ELR (cell line): ENCODE measurements around the gene DNMT1.
"Not testable (repeated sequence)": the region's sequence is repeated elsewhere in the genome, so short reads cannot be mapped to it uniquely, and the experiment has no call there.

Experiments
- DNase-seq: peaks from one replicate; pipeline ENCODE4 v3.0.0-alpha.2; 2015; ENCODE audit warnings: low read depth

Gene DNMT1

DNA sequence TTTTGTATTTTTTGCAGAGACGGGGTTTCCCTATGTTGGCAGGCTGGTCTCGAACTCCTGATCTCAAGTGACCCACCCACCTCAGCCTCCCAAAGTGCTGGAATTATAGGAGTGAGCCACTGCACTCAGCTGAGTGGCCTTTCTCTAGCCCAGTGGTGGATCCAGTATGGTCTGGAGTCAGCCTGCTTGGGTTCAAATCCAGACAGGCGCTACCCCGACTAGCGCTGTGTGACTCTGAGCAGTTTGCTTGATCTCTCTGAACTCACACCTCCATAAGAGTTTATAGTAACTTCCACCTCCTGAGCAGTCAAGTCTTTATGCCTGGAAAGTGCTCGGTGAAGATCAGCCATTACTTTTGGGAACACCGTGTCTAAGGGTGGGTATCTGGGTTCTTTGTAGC lies 25.9 kb upstream of the DNMT1 start:
- DNase-seq, result no peak

DNA sequence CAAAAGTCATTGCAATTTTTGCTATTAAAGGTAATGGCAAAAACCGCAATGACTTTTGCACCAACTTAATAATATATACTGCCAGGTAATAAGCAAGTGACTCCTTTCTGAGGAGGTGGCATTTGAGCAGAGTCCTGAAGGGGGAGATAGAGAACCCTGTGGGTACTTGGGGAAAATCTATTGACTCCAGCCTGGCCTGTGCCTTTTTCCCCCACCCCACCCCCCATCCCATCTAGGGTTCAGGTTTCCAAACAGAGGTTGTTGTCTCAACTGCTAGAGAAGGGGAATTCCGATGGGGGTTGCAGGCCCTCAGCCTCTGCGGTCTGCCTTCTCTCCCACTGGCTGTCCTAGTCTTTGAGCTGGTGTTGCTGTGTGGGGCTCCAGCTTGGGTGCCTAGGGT lies 24.9 kb upstream of the DNMT1 start:
- peak; percentile 46 for DNase-seq

DNA sequence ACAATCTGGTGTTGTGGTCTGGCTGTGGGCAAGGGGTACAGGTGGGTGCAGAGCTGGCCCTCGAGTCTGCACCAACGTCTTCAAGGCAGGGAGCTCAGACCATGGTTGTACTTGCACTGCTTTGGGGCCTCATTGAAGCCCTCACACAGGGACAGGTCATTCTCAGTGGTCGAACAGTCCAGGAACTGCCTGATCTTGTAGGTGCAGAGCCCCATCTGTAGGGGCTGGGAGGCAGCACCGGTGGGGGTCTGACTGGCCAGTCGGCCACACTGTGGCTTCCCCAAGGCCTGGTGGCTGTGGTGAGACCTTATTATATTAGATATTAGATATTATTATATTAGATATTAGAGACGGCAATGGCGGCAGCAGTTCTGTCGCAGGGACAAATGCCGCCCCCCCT lies 22.3 kb upstream of the DNMT1 start:
- DNase-seq, result no peak

DNA sequence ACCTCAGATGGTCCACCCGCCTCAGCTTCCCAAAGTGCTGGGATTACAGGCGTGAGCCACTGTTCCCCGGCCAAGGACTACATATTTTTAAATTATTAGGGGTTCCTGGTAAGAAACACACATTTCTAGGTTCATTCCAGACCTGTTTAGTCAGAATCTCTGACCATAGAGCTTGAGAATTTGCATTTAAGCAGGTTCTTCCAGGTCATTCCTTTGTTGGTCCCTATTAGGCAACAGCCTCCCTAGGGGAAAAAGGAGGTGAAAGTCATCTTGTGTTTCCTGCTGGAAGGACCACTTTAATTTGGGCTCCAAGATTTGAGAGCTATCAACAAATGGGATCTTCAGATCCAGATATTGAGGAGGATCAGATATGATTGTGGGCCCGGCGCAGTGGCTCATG lies 20.0 kb upstream of the DNMT1 start:
- peak; percentile 66 for DNase-seq

DNA sequence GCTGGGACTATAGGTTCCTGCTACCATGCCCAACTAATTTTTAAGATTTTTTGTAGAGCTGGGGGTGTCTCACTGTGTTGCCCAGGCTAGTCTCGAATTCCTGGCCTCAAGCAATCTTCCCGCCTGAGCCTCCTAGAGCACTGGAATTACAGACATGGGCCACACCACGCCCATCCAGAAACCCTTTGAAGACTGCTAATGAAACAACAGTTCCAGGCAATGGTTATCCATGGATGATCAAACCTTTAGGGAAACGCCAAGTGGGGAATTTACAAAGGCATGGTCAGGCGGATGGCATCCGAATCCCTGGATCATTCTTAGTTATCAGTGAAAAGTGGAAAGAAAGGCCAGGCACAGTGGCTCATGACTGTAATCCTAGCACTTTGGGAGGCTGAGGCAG lies 16.9 kb upstream of the DNMT1 start:
- DNase-seq, result no peak

DNA sequence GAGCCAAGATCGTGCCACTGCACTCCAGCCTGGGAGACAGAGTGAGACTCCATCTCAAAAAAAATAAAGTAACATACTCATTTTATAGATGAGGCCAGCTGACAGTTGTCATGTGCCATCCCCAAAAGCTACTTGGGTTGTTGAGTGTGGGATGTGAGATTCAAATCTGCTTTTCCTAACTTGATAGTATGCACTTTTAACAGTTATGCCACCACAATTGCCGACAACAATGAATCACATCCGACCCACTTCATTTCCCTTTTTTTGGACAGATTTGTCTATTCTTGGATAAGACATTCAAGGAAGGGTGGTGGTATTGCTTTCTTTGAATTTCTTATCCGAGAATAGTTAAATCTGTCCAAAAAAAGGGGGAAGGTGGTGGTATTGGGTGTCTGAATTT lies 16.3 kb upstream of the DNMT1 start:
- no peak for DNase-seq

DNA sequence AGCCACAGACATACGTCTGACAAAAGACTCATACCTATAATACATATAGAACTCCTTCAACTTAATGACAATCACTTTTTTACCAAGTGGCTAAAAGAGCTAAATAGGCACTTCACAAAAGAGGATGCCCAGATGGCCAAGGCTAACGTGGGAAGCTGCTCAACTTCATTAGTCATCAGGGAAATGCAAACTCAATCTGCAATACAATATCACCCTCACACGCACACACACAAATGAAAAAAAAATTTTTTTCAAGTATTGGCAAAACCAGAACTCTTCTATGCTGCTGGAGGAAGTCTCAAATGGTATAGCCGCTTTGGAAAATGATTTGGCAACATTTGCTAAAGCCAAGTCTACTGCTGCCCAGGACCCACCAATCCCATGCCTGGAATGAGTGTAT lies 14.6 kb upstream of the DNMT1 start:
- DNase-seq, result peak; percentile 81

DNA sequence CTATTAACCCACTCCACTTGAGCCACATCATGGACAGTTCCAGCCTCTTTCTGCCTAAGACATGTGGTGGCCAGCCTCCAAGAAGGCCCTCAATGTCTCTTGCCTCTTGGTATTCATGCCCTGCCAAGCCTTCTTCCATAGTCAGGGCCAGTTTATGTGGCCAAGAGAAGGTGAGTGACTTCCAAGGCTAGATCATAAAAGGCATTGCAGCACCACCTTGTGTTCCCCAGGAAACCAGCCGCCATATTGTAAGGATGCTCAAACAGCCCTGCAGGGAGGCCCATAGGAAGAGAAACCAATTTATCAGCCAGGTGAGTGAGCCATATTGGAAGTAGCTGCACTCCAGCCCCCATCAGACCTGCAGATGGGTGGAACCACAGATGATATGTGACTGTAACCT lies 12.3 kb upstream of the DNMT1 start:
- DNase-seq, result no peak

DNA sequence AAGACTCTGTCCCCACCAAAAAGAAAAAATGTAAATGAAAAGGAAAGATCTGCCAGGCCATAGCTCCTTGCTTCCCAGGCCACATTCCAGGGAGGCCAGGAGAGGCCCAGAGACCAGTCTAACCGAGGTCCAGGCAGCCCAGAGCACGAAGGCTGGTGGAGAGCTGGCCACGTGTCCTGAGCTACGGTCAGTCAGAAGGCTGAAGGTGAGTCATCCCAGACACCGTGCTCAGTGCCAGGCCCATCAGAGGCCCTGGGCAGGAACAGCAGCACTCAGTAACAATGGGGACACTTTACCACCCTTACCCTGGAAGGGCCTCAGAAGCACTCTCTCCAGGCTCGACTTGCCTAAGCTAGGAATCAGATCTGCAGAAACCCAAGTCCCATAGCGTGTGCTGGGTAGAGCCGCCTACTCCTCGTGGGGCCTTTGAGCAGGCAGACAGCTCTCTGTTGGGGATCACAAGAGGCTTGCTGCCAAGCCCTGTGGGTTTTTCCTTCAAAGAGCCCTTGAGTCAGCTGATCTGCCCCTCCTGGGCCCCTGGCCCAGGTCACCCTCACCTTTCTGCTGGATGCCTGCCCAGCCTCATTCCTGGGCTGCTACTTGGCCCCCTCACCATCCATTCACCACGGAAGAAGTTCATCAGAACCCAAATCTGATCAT lies 11.6 kb upstream of the DNMT1 start:
- DNase-seq, result peak; percentile 79

DNA sequence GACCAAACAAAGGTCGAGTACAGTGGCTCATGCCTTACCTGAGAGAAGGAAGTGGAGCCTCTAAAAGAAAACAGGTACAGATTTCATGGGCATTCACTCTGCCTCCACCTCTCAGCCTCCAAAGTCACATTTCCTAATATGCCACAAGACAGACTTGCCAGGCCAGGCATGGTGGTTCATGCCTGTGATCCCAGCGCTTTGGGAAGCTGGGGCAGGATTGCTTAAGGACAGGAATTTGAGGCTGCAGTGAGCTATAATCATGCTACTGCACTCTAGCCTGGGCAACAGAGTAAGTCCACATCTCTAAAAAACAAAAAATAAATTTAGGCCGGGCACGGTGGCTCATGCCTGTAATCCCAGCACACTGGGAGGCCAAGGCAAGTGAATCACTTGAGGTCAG lies 10.9 kb upstream of the DNMT1 start:
- no peak for DNase-seq

DNA sequence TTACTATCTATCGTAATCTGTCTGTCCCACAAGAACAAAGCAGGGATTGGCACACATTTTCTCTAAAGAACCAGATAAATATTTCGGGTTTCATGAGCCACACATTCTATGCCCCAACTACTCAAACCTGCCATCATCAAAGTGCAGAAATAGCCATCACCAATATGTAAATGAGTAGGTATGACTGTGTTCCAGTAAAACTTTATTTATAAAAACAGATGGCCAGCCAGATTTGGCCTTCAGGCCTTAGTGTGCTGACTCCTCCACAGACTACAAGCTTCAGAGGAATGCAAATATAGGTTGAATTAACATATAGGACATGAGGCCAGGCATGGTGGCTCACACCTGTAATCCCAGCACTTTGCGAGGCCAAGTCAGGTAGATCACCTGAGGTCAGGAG lies 8.9 kb upstream of the DNMT1 start:
- no peak for DNase-seq

DNA sequence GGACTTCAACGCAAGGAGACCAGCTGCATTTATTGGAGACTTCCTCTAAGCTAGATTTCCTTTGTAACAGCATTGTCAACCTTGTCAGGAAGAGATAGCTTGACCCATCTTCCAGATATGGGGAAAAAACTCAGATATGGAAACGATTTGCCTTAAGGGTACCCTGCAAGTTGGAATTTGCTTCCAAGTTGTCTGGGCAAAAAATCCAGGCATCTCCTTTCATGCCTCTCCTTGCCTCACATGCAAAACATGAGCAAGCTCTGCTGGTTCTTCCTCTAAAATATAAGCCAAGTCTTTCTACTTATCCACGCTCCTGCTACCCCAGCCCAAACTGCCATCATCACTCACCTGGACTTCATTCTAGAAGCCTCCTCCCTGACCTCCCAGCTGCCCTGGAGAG lies 6.4 kb upstream of the DNMT1 start:
- DNase-seq, result no peak

DNA sequence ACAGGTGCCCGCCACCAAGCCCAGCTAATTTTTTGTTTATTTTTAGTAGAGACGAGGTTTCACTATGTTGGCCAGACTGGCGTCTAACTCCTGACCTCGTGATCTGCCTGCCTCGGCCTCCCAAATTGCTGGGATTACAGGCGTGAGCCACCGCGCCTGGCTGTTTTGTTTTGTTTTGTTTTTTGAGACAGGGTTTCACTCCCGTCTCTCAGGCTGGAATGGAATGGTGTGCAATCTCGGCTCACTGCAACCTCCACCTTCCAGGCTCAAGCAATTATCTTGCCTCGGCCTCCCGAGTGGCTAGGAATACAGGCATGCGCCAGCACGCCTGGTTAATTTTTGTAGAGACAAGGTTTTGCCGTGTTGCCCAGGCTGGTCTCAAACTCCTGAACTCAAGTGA lies 5.3 kb upstream of the DNMT1 start:
- DNase-seq, result not testable (repeated sequence)

DNA sequence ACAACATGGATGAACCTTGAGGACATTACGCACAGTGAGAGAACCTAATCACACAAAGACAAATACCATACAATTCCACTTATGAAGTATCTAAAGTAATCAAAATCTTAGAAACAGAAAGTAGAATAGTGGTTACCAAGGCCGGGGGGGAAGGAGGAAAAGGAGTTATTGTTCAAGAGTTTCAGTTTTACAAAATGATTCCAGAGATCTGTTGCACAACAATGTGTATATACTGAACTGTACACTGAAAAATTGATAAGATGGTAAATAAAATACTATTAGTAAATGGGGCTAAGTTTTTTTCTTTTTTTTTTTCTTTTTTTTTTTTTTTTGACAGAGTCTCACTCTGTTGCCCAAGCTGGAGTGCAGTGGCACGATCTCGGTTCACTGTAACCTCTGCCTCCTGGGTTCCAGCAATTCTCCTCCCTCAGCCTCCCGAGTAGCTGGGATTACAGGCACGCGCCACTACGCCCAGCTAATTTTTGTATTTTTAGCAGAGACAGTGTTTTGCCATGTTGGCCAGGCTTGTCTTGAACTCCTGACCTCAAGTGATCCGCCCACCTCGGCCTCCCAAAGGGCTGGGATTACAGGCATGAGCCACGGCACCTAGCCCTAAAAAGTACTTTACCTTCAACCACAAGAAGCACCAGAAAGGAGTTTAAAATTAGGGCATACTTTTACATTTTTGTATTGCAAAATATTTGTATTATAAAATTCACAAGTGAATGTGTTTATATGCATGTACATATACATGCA lies 4.3 kb upstream of the DNMT1 start:
- not testable (repeated sequence) for DNase-seq

DNA sequence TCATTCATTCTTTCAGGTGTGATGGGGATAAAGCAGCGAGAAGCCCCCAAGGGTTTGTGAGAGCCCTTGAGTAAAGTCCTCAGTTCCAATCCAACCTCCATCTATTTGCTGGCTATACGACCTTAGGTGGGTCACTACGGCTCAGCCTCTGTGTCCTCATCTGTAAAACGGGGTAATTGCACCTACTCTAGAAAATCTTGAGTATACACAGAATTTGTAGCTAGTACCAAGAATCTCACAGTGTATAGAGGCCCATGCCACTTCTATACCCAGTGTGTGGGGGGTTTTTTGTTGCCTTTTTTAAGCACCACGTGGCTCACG lies 406 bp upstream of the DNMT1 start:
- no peak for DNase-seq

DNA sequence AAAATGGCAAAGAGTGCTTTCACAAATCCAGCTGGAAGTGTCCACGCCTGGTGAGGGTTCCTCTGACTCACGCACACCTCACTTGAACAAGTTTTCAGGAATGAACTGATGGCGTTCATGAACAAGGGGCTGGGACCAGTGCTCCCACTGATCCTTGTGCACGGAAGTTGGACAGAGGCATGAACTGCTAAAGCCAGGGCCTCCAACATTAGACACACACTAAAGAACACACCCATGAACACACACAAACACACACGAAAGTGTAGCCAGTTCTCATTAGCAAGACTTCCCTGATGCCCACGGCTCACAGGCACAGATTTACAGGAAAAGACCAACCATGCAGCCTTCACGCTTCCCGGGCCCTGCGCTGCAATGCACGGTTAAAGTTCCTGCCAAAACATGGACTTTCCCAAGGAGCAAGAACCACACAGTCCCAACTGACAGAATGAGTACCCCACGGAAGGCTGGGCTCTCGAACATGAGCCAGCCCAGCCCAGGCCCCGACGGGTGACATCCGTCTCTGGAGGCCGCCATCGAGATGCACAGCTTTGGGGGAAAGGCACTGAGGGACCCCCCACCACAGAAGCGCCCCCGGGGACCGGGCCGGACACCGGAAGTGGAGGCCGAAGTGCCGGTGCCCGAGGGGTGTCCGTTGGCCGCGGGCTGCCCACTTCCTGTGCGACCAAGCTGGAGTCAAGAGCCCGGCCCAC lies 808 bp downstream of the DNMT1 start:
- peak; percentile 86 for DNase-seq

DNA sequence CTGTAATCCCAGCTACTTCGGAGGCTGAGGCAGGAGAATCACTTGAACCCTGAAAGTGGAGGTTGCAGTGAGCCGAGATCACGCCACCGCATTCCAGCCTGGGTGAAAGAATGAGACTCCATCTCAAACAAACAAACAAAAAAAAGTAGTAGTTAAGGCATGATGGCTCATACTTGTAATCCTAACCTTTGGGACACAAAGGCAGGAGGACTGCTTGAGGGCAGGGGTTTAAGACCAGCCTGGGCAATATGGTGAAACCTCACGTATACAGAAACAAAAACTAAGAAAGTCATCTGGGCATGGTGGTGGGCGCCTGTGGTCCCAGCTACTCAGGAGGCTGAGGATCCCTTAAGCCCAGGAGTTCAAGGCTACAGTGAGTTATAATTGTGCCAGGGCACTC lies 1.8 kb downstream of the DNMT1 start:
- no peak for DNase-seq

DNA sequence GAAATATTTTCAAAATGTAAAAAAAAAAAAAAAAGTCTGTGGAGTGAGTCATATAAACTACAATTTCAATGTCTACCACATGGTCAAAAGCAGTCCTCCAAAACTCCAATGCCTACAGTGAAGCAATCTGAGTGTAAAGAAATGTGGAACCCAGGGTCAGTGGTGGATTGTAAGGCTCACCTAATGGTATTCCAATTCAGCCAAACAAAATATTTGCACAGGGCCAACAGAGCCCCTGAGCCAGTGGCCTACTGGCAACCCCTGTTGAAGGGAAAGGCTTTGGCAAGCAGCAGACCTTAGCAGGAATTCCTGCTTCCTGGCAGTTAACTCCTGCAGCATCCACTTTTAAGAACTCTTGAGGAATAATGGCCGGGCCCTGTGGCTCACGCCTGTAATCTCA lies 3.4 kb downstream of the DNMT1 start:
- DNase-seq, result peak; percentile 57

DNA sequence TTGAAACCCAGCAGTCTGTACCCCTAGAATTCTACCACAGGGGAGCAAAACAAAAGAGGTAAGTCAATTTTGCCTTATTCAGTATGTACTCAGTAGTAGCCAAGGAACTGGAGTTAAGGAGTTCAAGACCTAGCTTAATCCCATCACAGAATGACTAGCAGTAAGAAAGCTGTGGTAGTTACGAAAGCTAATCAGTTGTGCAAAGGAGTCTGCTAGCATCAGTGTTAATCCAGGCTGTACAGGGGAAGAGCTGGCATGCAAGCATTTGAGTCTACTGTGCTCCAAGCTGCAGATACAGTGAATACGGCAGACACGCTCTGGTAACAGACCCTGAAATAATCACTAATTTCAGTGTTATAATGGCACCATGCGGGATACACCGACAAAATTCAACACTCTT lies 4.7 kb downstream of the DNMT1 start:
- DNase-seq, result no peak

DNA sequence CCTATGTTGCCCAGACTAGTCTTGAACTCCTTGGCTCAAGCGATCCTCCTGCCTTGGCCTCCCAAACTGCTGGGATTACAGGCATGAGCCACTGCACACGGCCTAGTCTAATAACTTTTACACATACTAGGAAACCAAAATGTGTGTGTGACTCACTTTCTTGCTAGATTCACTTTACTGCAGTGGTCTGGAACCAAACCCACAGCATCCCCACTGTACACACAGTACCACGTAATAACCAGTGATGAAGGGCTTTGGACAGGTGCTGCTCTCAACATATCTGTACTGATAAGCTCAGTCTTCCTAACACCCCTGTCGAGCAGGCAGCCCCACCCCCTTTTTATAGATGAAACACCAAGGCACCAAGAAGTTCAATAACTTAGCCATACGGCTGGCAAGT lies 5.1 kb downstream of the DNMT1 start:
- DNase-seq, result peak; percentile 42

DNA sequence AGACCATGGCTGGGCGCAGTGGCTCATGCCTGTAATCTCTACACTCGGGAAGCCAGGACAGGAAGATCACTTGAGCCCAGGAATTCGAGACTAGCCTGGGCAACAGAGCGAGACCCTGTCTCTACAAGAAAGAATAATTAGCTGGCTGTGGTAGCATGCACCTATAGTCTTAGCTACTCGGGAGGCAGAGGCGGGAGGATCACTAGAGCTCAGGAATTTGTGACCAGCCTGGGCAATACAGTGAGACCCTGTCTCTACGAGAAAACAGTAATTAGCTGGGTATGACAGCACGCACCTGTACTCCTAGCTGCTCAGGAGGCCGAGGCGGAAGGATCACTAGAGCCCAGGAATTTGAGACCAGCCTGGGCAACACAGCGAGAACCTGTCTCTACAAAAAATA lies 7.4 kb downstream of the DNMT1 start:
- DNase-seq, result no peak

DNA sequence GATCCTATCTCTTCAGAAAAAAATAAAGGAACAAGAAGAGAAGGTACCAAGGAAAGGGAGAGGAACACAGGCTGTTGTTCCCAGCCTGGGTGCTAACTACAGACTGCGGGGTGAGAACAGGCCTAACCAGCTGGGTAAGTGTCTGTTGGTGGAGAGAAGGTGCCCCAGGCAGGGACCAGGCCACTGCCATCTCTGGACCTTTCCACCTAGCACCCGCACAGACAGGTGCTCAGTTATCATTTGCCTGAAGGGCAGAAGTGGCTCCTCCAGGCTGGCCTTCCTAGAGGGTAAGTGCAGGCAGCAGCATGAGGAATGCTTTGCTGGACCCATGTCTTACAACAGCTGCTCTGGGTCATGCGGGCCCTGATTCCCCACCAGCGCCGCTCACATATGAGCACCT lies 10.1 kb downstream of the DNMT1 start:
- no peak for DNase-seq

DNA sequence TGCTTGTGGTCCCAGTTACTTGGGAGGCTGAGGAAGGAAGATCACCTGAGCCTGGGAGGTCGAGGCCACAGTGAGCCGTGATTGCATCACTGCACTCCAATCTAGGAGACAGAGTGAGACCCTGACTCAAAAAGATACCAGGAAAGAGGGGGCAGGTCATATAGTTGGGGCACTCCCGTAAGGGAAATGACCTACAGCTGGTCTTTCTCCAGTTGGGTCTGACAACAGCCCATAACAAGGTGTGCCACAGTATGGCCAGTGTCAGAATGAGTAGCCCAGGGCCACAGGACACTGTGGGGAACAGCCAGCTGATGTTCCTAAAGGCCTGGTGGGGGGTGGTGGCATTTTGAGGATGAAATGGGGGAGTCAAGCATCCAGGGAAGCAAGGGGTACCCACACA lies 10.8 kb downstream of the DNMT1 start:
- no peak for DNase-seq

DNA sequence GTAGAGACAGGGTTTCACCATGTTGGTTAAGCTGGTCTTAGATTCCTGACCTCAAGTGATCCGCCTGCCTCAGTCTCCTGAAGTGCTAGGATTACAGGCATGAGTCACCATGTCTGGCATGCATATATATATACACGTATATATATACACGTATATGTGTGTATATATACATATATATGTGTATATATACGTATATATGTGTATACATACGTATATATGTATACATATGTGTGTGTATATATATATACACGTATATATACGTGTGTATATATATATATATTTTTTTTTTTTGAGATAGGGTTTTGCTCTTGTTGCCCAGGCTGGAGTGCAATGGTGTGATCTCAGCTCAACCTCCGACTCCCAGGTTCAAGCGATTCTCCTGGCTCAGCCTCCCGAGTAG lies 11.9 kb downstream of the DNMT1 start:
- no peak for DNase-seq
